Measurements from ENCODE around the gene NAPB. TPM values are rescaled to one million over a fixed set of nuclear protein-coding genes. Genes with fewer than 3 reads are reported as not detected.
"Not testable (repeated sequence)": the region's sequence is repeated elsewhere in the genome, so short reads cannot be mapped to it uniquely, and the experiment has no call there.

Gene NAPB
- total RNA-seq = 10 to 100 TPM in 3 of 4 donors, 1 to 10 TPM in 1; 4.0 to 20.5 (median 12.0) TPM

GRCh38 chr20:23420943-23421931 lies at the start of gene NAPB:
NAPB (minus strand) TSS chr20:23421488; CDS start chr20:23421402, 86 bp downstream.
- in situ Hi-C loops (cut with MboI; ENCODE audit: low pct_ligation_motif_present in 1 of 4, low pct_unique_long_range_greater_than_20kb in 1 of 4, low sequenced_read_pairs in 3 of 4) (no loop called here), intact Hi-C loops (cut with DNase I; ENCODE audit: low total_unique reads) (no loop called here)
- peak within 1 kb of the TSS; percentile 82 to 93 (median 90) for H3K27ac ChIP-seq
- H3K4me3 ChIP-seq = peak within 1 kb of the TSS; percentile 92 to 100 (median 94)
- no peaks in the 10 kb centered on the region for H3K27me3 ChIP-seq
- peak; percentile 84 for TF ChIP-seq POLR2A (IDR thresholded peaks at IDR 0.05)
- peak; percentile 94 to 96 (median 94) for TF ChIP-seq POLR2AphosphoS5 (IDR thresholded peaks at IDR 0.05)
- TF ChIP-seq EP300 (IDR thresholded peaks at IDR 0.05; ENCODE audit: low read depth) = no peak
- peak; percentile 58 to 91 (median 69) for TF ChIP-seq CTCF (IDR thresholded peaks at IDR 0.05)
- peak; percentile 95 for DNase-seq
- no peaks in the 10 kb centered on the region for H3K9me3 ChIP-seq
- H3K36me3 ChIP-seq = no peaks in the 10 kb centered on the region
- WGBS, 2 donors (ENCODE audit: low coverage in 1 of 2) = 0% methylated on average over 2 to 53 of the region's 64 CpGs
- peaks cover 0 to 41% (median 9%) of the 10 kb centered on the region in 4 donors for H3K4me1 ChIP-seq

GRCh38 chr20:23466961-23467360 lies 45.7 kb upstream of the NAPB start:
- H3K36me3 ChIP-seq; intact Hi-C loops (cut with DNase I; ENCODE audit: low total_unique reads); H3K27me3 ChIP-seq; H3K4me3 ChIP-seq; DNase-seq; H3K27ac ChIP-seq; H3K9me3 ChIP-seq; H3K4me1 ChIP-seq: not testable (repeated sequence)
- in situ Hi-C loops (cut with MboI; ENCODE audit: low pct_ligation_motif_present in 1 of 4, low pct_unique_long_range_greater_than_20kb in 1 of 4, low sequenced_read_pairs in 3 of 4) = loop anchor here in 1 of 4 donors (25.0 kb wide), 1 partner anchor 95 kb away; the partner anchor contains the start of gene CST9L
- WGBS, 2 donors (ENCODE audit: low coverage in 1 of 2) = 67 to 90% methylated on average over 2 to 3 of the region's 3 CpGs

- Histone ChIP-seq H3K27ac (no peak overlapping the region), H3K4me3 (no peak overlapping the region), H3K9me3 (no peaks in the 10 kb centered on the region), H3K27me3 (no peaks in the 10 kb centered on the region), H3K4me1 (no peaks in the 10 kb centered on the region), H3K36me3 (no peaks in the 10 kb centered on the region)
- in situ Hi-C loops (cut with MboI; ENCODE audit: low pct_ligation_motif_present in 1 of 4, low pct_unique_long_range_greater_than_20kb in 1 of 4, low sequenced_read_pairs in 3 of 4) (loop anchor here in 1 of 4 donors (25.0 kb wide), 1 partner anchor 101 kb away; the partner anchor contains the start of gene CST9L), intact Hi-C loops (cut with DNase I; ENCODE audit: low total_unique reads) (no loop called here)
- WGBS, 2 donors (ENCODE audit: low coverage in 1 of 2) = 0 to 85% methylated on average over 1 of the region's 1 CpG
- no peak for TF ChIP-seq POLR2AphosphoS5 (IDR thresholded peaks at IDR 0.05)
- no peak for DNase-seq
Measured at GRCh38 chr20:23461180-23461579, 39.9 kb upstream of the NAPB start.

- TF ChIP-seq POLR2A (IDR thresholded peaks at IDR 0.05) (no peak), POLR2AphosphoS5 (IDR thresholded peaks at IDR 0.05) (no peak), EP300 (IDR thresholded peaks at IDR 0.05; ENCODE audit: low read depth) (no peak), CTCF (IDR thresholded peaks at IDR 0.05) (no peak)
- 59 to 91% methylated on average over 2 to 3 of the region's 3 CpGs for WGBS, 2 donors (ENCODE audit: low coverage in 1 of 2)
- intact Hi-C loops (cut with DNase I; ENCODE audit: low total_unique reads) = no loop called here
- H3K27ac ChIP-seq = no peak overlapping the region
- in situ Hi-C loops (cut with MboI; ENCODE audit: low pct_ligation_motif_present in 1 of 4, low pct_unique_long_range_greater_than_20kb in 1 of 4, low sequenced_read_pairs in 3 of 4) = loop anchor here in 1 of 4 donors (25.0 kb wide), 1 partner anchor 103 kb away; the partner anchor contains the start of gene CST9L
- no peaks in the 10 kb centered on the region for H3K27me3 ChIP-seq
- no peaks in the 10 kb centered on the region for H3K9me3 ChIP-seq
- no peaks in the 10 kb centered on the region for H3K36me3 ChIP-seq
- DNase-seq = no peak
- H3K4me3 ChIP-seq = no peak overlapping the region
- no peaks in the 10 kb centered on the region for H3K4me1 ChIP-seq
Measured at GRCh38 chr20:23459461-23460150, 38.3 kb upstream of the NAPB start.

GRCh38 chr20:23456873-23457272 lies 35.6 kb upstream of the NAPB start:
- H3K27ac ChIP-seq = no peak overlapping the region
- H3K9me3 ChIP-seq = no peaks in the 10 kb centered on the region
- H3K4me3 ChIP-seq = no peak overlapping the region
- 66 to 89% methylated on average over 2 to 7 of the region's 7 CpGs for WGBS, 2 donors (ENCODE audit: low coverage in 1 of 2)
- no peak for DNase-seq
- intact Hi-C loops (cut with DNase I; ENCODE audit: low total_unique reads) = no loop called here
- H3K4me1 ChIP-seq = no peaks in the 10 kb centered on the region
- no peaks in the 10 kb centered on the region for H3K36me3 ChIP-seq
- no peak for TF ChIP-seq POLR2A (IDR thresholded peaks at IDR 0.05)
- no peaks in the 10 kb centered on the region for H3K27me3 ChIP-seq
- in situ Hi-C loops (cut with MboI; ENCODE audit: low pct_ligation_motif_present in 1 of 4, low pct_unique_long_range_greater_than_20kb in 1 of 4, low sequenced_read_pairs in 3 of 4) = loop anchor here in 1 of 4 donors (25.0 kb wide), 1 partner anchor 105 kb away; the partner anchor contains the start of gene CST9L

Measured in transverse colon (tissue), 4 donors.